Endometrial microvascular endothelial cells (primary cell): Measurements from ENCODE around the gene LRRC45. TPM values are rescaled to one million over a fixed set of nuclear protein-coding genes. Genes with fewer than 3 reads are reported as not detected.

Source experiments
- in situ Hi-C: cut with HindIII; loops from 2 replicates; pipeline ENCODE4 v1.10.0; 2017; ENCODE audit warnings: low sequenced_read_pairs, low pct_unique_long_range_greater_than_20kb; ENCODE audit errors: inconsistent ontology term
- total RNA-seq: library from RNA; depleted of rRNA; stranded (reverse); fragments of >200 nt; gene quantifications from one replicate; pipeline ENCODE4 v1.2.3, GENCODE V29; 2015; ENCODE audit errors: inconsistent ontology term

LRRC45 gene
- total RNA-seq, 1 donor from 2014 or later: 23.0 TPM

- in situ Hi-C loops: no loop called here
Observed at GRCh38 chr17:81992306-81993102, 30.6 kb upstream of the LRRC45 start.

- in situ Hi-C loops: no loop called here
Observed at GRCh38 chr17:81993729-81994592, 29.1 kb upstream of the LRRC45 start.

- in situ Hi-C loops: no loop called here
Observed at GRCh38 chr17:81994593-81995462, 28.3 kb upstream of the LRRC45 start.

DNA sequence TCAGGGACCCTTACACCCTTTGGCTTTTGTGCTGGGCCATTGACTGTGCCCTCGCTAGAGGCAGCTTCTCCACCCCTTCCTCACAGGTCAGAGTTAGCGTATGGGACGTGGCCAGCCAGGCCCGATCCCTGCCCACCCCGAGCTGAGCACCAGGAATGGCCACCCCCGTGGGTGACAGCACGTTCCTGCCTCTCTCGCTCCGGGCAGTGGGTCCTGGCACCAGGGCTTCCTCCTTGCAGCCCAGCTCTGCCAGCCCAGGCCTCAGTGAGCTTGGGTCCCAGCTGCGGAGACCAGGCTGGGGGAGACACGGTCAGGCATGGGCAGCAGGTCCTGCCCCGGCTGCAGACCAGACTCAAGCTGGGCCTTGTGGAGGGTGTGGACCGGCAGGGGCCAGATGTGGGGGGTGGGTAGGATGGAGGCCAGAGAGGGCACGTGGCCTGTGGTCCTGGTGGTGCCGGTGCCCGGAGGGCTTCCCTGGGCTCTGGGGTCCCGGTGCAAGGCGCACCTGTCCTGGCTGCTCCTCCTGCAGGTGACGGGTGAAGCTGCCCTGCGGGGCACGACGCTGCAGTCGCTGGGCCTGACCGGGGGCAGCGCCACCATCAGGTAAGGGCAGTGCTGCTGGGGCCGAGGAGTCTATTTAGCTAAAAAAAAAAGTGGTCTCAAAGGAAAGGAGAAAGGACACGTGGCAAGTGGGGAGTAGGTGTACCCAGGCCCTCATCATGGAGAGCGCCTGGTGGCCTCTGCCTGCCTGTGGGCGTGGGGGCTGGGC lies 27.5 kb upstream of the LRRC45 start:
- in situ Hi-C loops: no loop called here

DNA sequence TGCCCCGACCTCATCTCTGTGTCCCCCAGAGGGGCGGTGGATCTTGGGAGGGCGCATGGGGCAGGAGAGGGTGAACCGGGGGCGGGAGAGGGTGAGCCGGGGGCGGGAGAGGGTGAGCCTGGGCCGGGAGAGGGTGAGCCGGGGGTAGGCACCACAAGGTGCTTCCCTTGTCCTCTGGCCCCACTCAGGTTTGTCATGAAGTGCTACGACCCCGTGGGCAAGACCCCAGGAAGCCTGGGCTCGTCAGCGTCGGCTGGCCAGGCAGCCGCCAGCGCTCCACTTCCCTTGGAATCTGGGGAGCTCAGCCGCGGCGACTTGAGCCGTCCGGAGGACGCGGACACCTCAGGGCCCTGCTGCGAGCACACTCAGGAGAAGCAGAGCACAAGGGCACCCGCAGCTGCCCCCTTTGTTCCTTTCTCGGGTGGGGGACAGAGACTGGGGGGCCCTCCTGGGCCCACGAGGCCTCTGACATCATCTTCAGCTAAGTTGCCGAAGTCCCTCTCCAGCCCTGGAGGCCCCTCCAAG lies 26.8 kb upstream of the LRRC45 start:
- in situ Hi-C loops: no loop called here

DNA sequence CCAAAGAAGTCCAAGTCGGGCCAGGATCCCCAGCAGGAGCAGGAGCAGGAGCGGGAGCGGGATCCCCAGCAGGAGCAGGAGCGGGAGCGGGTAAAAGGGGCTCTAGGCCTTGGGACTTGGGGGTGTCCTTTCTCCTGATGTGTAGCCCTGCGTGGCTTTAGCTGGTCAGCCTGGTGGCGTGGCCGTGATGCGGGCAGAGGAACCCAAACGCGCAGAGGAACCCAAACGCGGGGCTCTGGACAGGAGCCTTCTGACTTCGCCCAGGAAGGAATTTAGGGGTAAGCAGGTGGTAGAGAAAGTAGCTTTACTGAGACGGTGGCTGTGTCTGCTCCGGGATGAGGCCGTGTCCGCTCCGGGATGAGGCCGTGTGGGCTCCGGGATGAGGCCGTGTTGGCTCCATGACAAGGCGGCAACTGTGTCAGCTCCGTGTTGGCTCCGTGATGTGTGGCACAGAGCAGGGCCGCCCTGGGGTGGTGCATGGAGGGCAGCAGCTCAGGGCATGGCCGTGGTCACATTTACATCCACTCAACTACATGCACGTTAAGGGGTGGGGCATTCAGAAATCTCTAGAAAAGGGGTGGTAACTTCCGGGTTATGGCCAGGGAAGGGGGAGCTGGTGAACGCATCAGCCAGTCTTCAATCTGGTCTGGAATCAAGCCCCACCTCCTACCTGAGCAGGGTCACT lies 26.2 kb upstream of the LRRC45 start:
- in situ Hi-C loops: no loop called here

- in situ Hi-C loops: no loop called here
Observed at GRCh38 chr17:81998212-81998611, 24.9 kb upstream of the LRRC45 start.

DNA sequence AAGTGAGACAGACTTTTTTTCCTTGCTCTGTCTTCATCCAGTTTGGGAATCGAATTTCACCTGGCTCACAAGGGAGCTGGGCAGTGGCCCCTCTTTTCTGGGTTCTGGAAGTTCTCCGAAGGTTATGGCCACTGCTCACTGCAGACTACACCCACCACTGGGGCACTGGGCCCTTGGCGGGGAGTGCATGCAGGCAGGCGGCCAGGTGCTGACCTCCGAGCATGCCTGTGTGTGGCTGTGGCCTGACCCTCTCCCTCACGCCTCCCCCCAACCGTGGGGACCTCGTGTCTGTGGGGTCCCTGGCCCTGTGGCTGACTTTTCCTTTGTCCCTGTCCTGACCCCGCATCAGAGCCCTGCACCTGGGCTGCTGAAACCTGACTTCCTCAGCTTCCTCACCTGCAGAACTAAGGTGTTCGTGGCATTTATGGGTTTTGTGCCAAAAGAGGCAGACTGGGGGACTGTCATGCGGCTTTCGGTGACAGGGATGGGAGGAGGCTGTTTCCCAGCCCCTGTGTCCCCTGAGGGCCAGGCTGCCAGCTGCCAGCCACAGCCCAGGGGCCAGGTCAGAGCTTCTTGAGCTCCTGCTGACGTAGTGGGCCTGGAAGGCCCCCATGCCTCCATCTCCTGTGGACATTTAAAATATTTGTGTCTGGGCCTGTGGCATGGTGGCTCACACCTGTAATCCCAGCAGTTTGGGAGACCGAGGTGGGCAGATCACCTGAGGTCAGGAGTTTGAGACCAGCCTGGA lies 24.2 kb upstream of the LRRC45 start:
- in situ Hi-C loops: no loop called here

GRCh38 chr17:81999587-81999975 lies 23.5 kb upstream of the LRRC45 start:
- in situ Hi-C loops: no loop called here

DNA sequence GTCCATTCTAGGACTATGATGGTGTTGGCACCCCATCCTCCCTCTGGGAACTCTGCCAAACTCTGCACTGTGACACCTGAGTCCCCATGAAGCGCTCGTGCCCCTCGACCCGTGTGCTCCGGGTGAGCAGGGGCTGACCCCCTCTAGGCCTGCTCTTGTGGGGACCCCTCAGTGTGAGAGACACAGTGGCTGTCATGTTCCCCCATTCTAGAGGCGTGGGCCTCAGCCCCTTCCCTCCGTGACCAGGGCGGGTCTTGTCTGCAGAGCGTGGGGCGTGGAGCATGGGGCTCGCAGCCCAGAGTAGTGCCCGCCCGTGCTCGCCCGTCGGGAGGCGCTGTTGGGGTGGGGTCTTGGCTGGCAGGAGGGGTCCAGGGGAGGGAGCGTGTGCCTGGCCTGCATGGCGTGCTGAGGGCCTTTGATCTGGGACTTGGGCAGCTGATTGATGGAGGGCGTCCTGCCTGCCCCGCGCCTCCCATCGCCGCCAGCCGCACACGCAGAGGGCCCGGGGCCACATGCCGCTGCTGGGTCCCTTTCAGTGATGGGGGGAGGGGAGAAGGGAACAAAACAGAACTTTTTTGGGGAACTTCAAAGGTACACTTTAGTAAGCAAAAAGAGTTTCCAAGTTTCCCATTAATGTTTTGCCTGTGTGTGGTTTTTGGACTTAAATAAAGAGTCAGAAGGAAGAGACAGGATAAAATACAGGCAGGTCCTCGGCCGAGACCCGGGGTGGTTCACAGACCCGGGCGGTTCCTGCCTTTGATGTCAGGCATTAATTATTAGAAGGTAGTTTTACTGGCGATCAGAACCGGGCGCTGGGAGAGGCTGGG lies 22.9 kb upstream of the LRRC45 start:
- in situ Hi-C loops: no loop called here

DNA sequence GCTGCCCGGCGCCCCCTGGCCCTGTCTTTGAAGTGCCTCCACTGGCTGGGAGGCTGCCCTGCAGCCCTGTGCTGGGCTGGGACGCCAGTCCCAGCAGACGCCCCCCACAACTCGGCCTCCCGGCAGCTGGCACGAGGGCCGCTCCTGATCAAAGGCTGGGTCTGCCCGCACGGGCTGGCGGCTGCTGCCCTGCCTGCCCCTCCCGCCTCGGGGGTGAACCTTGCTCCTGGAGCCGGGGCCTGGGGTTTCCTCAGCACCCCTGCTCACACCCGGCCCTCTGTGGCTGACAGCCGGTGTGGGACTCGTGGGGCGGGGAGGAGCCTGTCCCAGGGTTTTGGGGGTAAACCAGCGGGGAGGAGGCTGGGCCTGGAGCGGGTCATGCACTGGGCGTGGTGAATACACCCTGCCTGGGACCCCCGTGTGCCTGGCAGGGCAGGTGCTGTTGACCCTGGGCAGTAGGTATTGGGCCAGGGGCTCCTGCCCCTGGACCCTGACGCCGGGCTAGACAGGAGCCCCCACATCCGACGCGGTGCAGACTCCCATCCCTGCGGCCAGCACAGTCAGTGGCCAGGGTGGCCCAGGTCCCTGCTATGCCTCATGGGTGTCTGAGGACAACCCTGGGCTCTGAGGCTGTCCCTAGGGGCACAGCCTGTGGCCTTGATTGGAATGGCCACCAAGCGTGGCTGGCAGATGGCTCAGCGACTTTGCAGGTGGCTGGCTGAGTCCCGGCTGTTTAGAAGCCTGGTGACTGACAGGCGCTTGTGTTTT lies 22.1 kb upstream of the LRRC45 start:
- in situ Hi-C loops: no loop called here

DNA sequence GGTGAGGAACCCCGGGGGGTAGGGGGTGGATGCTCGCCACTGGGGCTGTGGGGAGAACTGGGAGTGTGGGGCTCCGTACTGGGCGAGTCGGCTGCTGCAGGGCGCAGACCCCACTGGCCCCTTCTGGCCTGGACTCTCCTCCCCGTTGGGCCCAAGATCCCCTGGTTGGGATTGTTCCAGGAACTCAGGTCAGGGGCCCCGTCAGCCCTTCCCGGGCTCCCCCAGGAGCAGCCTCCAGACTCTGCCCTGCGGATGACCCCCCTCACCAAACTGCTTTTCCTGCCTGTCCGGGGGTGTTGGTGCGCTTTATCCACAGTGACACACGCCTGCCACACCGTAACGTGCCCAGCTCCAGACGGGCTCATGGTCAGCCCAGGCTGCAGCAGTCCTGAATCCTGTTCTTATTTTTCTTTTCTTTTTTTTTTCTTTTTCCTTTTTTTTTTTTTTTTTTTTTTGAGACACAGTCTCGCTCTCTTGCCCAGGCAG lies 21.5 kb upstream of the LRRC45 start:
- in situ Hi-C loops: no loop called here

DNA sequence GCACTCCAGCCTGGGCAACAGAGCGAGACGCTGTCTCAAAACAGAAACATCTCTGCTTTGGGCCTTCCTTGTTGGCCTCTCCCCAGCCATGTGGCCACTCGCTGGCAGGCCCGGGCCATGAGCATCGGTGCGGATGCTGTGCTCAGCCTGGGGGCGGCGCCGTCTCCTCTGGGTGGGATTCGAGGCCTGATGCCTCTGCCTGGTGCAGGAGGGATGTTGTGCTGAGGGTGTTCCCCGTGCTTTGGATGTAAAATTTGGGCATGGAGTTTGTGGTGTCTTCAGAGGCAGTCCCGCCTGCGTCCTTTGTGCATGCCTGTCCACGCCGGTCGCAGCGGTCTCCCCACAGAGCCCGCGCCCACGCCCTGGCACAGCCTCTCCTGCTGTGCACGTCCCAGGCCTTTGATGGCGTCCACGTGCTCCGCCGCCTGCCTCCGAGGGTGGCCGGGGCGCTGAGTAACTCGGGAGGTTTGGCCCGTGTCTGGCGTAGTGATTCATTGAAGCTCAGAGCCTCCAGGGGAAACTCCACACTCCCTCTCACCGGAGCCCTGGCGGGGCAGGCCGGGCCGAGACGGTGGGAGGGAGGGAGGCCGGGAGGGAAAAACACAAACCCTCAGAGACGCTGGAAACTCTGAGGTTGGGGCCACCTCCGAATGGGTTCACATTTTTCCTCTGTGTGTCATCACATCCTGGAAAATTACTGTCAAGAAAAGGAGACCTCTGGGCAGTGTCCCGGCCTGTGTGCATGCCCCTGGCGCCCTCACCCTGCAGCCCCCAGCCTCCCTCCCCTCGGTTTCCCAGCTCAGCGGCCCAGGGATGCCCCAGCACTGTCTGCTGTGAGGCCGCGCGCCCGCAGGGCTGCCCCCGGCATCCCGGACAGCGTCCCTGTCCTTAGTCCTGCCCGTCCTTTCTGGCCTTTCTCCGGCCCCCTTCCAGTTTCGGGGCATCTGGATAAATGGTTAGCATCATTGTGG lies 19.4 kb upstream of the LRRC45 start:
- in situ Hi-C loops: no loop called here
